Activated naive CD4-positive, alpha-beta T cell (primary cell): ENCODE data around the gene DYNC2I2.
"Not testable (repeated sequence)": the region's sequence is repeated elsewhere in the genome, so short reads cannot be mapped to it uniquely, and the experiment has no call there.

Source experiments
- DNase-seq, 4 experiments: peaks; one replicate each; lab custom pipeline; 2025; lab: John Stamatoyannopoulos, UW

DYNC2I2 gene

DNA sequence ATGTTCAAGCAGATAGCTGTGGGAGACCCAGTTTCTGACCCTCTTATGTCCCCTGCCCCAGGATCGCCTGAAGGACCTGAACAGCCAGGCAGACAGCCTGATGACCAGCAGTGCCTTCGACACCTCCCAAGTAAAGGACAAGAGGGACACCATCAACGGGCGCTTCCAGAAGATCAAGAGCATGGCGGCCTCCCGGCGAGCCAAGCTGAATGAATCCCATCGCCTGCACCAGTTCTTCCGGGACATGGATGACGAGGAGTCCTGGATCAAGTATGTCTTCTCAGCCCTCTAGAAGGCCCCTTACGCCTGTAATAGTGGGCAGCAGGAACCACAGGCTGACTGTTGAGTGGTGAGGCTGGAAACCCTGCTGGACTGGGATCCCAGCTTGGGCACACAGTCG, 41.1 kb downstream of the DYNC2I2 start:
- DNase-seq = no peak

- no peak for DNase-seq
Observed at GRCh38 chr9:128614728-128615127, 41.9 kb downstream of the DYNC2I2 start.

GRCh38 chr9:128611600-128612394, 44.9 kb downstream of the DYNC2I2 start:
- DNase-seq = no peak

- DNase-seq = no peak
Observed at GRCh38 chr9:128610897-128611296, 45.8 kb downstream of the DYNC2I2 start.

- no peak for DNase-seq
Observed at GRCh38 chr9:128607642-128608350, 48.9 kb downstream of the DYNC2I2 start.

GRCh38 chr9:128603697-128604096, 53.0 kb downstream of the DYNC2I2 start:
- no peak for DNase-seq

DNA sequence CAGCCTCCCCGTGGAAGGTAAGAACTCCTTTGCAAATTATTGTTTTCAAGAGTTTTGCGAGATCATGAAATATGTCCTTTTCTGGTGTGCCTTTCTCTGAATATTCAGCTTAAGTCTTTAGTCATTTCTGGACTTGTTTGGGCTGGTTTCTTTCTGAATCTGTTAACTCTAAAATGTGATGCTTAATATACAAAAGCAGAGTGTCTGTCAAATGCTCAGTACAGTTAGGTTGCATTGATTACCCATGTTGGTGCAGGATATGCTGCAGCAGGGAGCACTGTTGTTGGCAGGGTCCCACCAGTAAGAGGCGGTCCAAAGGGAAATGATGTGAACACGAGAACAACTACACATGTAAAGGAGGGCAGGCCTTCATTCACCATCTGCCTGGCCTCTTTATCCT, 56.5 kb downstream of the DYNC2I2 start:
- no peak for DNase-seq

- no peak for DNase-seq
Observed at GRCh38 chr9:128595471-128595870, 61.2 kb downstream of the DYNC2I2 start.

- DNase-seq = no peak
Observed at GRCh38 chr9:128593856-128594255, 62.8 kb downstream of the DYNC2I2 start.

DNA sequence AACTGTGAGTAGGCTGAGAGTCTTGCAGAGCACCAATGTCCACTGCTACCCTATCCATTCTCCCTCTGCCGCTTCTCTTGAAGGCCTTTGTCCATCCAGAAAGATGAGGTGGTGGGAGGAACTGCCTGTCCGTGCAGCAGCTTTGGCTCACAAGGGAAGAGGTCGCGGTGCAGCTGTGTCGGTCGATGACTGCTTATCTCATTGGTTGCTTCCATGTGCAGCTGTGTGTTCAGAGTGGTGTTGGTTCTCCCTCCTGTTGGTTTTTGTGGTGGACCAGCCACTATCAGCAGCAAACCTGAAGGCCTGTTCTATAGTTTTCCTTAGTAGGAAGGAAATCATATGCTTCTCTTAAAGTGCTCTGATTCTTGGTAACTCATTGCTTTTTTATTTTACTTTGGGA, 63.6 kb downstream of the DYNC2I2 start:
- DNase-seq = no peak

DNA sequence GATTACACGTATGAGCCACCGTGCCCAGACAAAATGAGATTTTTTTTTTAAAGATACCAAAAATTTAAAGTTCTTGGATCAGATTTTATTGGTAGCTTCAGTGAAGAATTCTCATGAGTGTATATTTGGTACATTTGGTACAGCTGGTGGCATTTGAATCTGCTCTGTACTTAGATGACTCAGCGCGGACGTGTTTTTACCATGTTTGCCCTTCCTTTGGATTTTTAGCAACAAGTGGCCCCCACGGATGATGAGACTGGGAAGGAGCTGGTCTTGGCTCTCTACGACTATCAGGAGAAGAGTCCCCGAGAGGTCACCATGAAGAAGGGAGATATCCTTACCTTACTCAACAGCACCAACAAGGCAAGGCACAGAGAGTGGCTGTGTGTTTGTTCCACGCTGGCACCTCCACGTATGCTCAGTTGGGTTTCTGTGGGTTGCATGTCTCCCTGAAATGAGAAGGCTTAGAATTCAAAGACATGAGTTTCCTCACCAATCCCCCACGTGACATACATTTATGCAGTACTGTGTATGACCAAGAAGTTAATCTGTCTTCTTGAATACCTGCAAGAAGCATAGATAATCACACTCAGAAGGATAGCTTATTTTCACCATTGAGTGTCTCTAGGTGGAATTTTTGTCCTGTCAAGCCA, 67.9 kb downstream of the DYNC2I2 start:
- DNase-seq = no peak

DNA sequence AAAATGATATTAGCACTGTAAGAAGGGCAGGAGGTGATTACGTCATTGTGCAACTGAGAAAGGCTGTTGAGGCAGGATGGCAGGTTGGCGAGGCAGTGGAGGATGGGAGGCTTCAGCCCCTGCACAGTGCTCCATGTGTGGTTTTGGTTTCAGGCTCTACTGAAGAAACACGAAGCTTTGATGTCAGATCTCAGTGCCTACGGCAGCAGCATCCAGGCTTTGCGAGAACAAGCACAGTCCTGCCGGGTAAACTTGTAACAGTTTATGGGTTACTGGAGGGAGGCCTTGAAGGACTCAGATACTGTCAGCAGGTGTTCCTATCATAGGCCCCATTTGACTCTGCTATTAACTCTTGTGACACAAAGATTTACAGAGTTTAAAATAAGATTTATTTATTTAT, 69.2 kb downstream of the DYNC2I2 start:
- peak in 3 of 4 experiments; percentile 9 to 15 (median 14) for DNase-seq

GRCh38 chr9:128586934-128587333, 69.7 kb downstream of the DYNC2I2 start:
- not testable (repeated sequence) for DNase-seq

DNA sequence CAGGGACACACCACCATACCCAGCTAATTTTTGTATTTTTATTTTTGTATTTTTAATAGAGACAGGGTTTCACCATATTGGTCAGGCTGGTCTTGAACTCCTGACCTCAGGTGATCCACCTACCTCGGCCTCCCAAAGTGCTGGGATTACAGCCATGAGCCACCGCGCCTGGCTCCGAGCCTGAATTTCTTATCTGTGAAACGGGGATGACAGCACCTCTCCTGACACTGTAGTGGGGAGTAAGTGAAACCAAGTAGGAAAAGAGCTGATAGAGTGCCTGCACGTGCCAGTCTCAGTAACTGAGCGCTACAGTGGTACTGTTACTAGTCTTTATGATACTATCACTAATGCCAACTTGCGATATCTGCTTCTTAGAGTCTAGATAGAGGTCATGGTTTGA, 71.5 kb downstream of the DYNC2I2 start:
- not testable (repeated sequence) for DNase-seq
